Hippocampal formation (tissue), 2 donors: ENCODE measurements around the gene RGL1.

Experiments
- DNase-seq, 2 donors: peaks; one replicate each; lab custom pipeline; 2025; lab: John Stamatoyannopoulos, UW

Gene RGL1

GRCh38 chr1:183954496-183954895 lies 149.6 kb downstream of the RGL1 start:
- no peak for DNase-seq

- peak in 1 of 2 donors; percentile 49 for DNase-seq
These were observed 151.8 kb downstream of the RGL1 start for GRCh38 chr1:183956559-183957188.

- DNase-seq = no peak
These were observed 152.4 kb downstream of the RGL1 start for GRCh38 chr1:183957216-183957830.

GRCh38 chr1:183958958-183959357 lies 154.0 kb downstream of the RGL1 start:
- no peak for DNase-seq

GRCh38 chr1:183961132-183961531 lies 156.2 kb downstream of the RGL1 start:
- no peak for DNase-seq

- DNase-seq = no peak
These were observed 158.0 kb downstream of the RGL1 start for GRCh38 chr1:183962903-183963302.

- no peak for DNase-seq
These were observed 160.8 kb downstream of the RGL1 start for GRCh38 chr1:183965726-183966125.

- DNase-seq = no peak
These were observed 161.6 kb downstream of the RGL1 start for GRCh38 chr1:183966487-183966886.

- no peak for DNase-seq
These were observed 163.0 kb downstream of the RGL1 start for GRCh38 chr1:183967914-183968313.

- peak in 1 of 2 donors; percentile 34 for DNase-seq
These were observed 163.5 kb downstream of the RGL1 start for GRCh38 chr1:183968386-183968785.

GRCh38 chr1:183970516-183971300 lies 165.8 kb downstream of the RGL1 start:
- DNase-seq = no peak

- DNase-seq = no peak
These were observed 170.7 kb downstream of the RGL1 start for GRCh38 chr1:183975651-183976050.

- DNase-seq = no peak
These were observed 172.8 kb downstream of the RGL1 start for GRCh38 chr1:183977717-183978116.
